NT2/D1 (cell line): ENCODE measurements around the gene PPP1R3A.

ENCODE experiments used
- SUZ12 ChIP-seq: IDR thresholded peaks from 2 replicates; pipeline ENCODE4 v1.6.1; 2011; ENCODE audit not compliant: insufficient read length, insufficient read depth; ENCODE audit errors: extremely low read depth
- YY1 ChIP-seq: IDR thresholded peaks from 2 replicates; pipeline ENCODE4 v1.6.1; 2011; ENCODE audit not compliant: insufficient read length, insufficient read depth
- ZNF274 ChIP-seq: IDR thresholded peaks from 2 replicates; pipeline ENCODE4 v1.6.1; 2011; ENCODE audit warnings: mild to moderate bottlenecking, low read depth, low read length

- TF ChIP-seq ZNF274 (no peak), YY1 (no peak), SUZ12 (no peak)
These were observed 40.3 kb downstream of the PPP1R3A start for GRCh38 chr7:113878394-113878992.
